ENCODE measurements around the gene MTRFR.

Gene MTRFR

GRCh38 chr12:123273166-123273565, 39.9 kb downstream of the MTRFR start:
- H3K27ac Mint-ChIP-seq, result no peak overlapping the region

GRCh38 chr12:123278101-123278627, 44.9 kb downstream of the MTRFR start:
- H3K27ac Mint-ChIP-seq, result peak overlapping the region; percentile 85
- H3K36me3 Mint-ChIP-seq (ENCODE audit: low read depth), result no peaks in the 10 kb centered on the region
- H3K9me3 Mint-ChIP-seq, result no peaks in the 10 kb centered on the region
- no peaks in the 10 kb centered on the region for H3K27me3 Mint-ChIP-seq (ENCODE audit: low read depth)
- peaks cover 8% of the 10 kb centered on the region for H3K4me1 Mint-ChIP-seq (ENCODE audit: low read depth)
- peak overlapping the region; percentile 2 for H3K4me3 Mint-ChIP-seq

More at GRCh38 chr12:123273166-123273565, 39.9 kb downstream of the MTRFR start:
- Mint-ChIP-seq H3K9me3 (no peaks in the 10 kb centered on the region), H3K36me3 (ENCODE audit: low read depth) (no peaks in the 10 kb centered on the region), H3K4me1 (ENCODE audit: low read depth) (peaks cover 20% of the 10 kb centered on the region), H3K27me3 (ENCODE audit: low read depth) (no peaks in the 10 kb centered on the region), H3K4me3 (peak overlapping the region; percentile 28)

GRCh38 chr12:123280971-123281370, 47.7 kb downstream of the MTRFR start:
- Mint-ChIP-seq H3K4me3 (no peak overlapping the region), H3K27ac (no peak overlapping the region), H3K9me3 (no peaks in the 10 kb centered on the region), H3K27me3 (ENCODE audit: low read depth) (no peaks in the 10 kb centered on the region), H3K36me3 (ENCODE audit: low read depth) (no peaks in the 10 kb centered on the region), H3K4me1 (ENCODE audit: low read depth) (peaks cover 6% of the 10 kb centered on the region)

GRCh38 chr12:123282111-123282510, 48.9 kb downstream of the MTRFR start:
- no peaks in the 10 kb centered on the region for H3K27me3 Mint-ChIP-seq (ENCODE audit: low read depth)
- no peaks in the 10 kb centered on the region for H3K36me3 Mint-ChIP-seq (ENCODE audit: low read depth)
- H3K4me3 Mint-ChIP-seq, result no peak overlapping the region
- H3K27ac Mint-ChIP-seq, result no peak overlapping the region
- peaks cover 6% of the 10 kb centered on the region for H3K4me1 Mint-ChIP-seq (ENCODE audit: low read depth)
- no peaks in the 10 kb centered on the region for H3K9me3 Mint-ChIP-seq

- Mint-ChIP-seq H3K27ac (no peak overlapping the region), H3K4me1 (ENCODE audit: low read depth) (peaks cover under 1% of the 10 kb centered on the region), H3K4me3 (no peak overlapping the region), H3K27me3 (ENCODE audit: low read depth) (no peaks in the 10 kb centered on the region), H3K9me3 (no peaks in the 10 kb centered on the region), H3K36me3 (ENCODE audit: low read depth) (no peaks in the 10 kb centered on the region)
Observed at GRCh38 chr12:123283461-123283860, 50.2 kb downstream of the MTRFR start.

GRCh38 chr12:123284669-123285068, 51.4 kb downstream of the MTRFR start:
- Mint-ChIP-seq H3K4me3 (no peak overlapping the region), H3K4me1 (ENCODE audit: low read depth) (no peaks in the 10 kb centered on the region), H3K9me3 (no peaks in the 10 kb centered on the region), H3K36me3 (ENCODE audit: low read depth) (no peaks in the 10 kb centered on the region), H3K27me3 (ENCODE audit: low read depth) (no peaks in the 10 kb centered on the region), H3K27ac (no peak overlapping the region)

GRCh38 chr12:123286652-123287373, 53.6 kb downstream of the MTRFR start:
- no peaks in the 10 kb centered on the region for H3K27me3 Mint-ChIP-seq (ENCODE audit: low read depth)
- H3K36me3 Mint-ChIP-seq (ENCODE audit: low read depth), result peaks cover 4% of the 10 kb centered on the region
- no peak overlapping the region for H3K27ac Mint-ChIP-seq
- H3K9me3 Mint-ChIP-seq, result no peaks in the 10 kb centered on the region
- no peak overlapping the region for H3K4me3 Mint-ChIP-seq
- no peaks in the 10 kb centered on the region for H3K4me1 Mint-ChIP-seq (ENCODE audit: low read depth)

- Mint-ChIP-seq H3K4me3 (no peak overlapping the region), H3K36me3 (ENCODE audit: low read depth) (peaks cover 9% of the 10 kb centered on the region), H3K9me3 (no peaks in the 10 kb centered on the region), H3K27me3 (ENCODE audit: low read depth) (no peaks in the 10 kb centered on the region), H3K27ac (no peak overlapping the region), H3K4me1 (ENCODE audit: low read depth) (no peaks in the 10 kb centered on the region)
Observed at GRCh38 chr12:123288751-123289346, 55.6 kb downstream of the MTRFR start.

GRCh38 chr12:123289911-123290310, 56.7 kb downstream of the MTRFR start:
- Mint-ChIP-seq H3K4me3 (no peak overlapping the region), H3K9me3 (no peaks in the 10 kb centered on the region), H3K36me3 (ENCODE audit: low read depth) (peaks cover 15% of the 10 kb centered on the region), H3K27ac (no peak overlapping the region), H3K27me3 (ENCODE audit: low read depth) (no peaks in the 10 kb centered on the region), H3K4me1 (ENCODE audit: low read depth) (no peaks in the 10 kb centered on the region)

- Mint-ChIP-seq H3K27ac (no peak overlapping the region), H3K9me3 (no peaks in the 10 kb centered on the region), H3K4me3 (no peak overlapping the region), H3K27me3 (ENCODE audit: low read depth) (no peaks in the 10 kb centered on the region), H3K4me1 (ENCODE audit: low read depth) (no peaks in the 10 kb centered on the region), H3K36me3 (ENCODE audit: low read depth) (peaks cover 32% of the 10 kb centered on the region)
Observed at GRCh38 chr12:123293178-123293760, 60.0 kb downstream of the MTRFR start.

- Mint-ChIP-seq H3K4me1 (ENCODE audit: low read depth) (no peaks in the 10 kb centered on the region), H3K36me3 (ENCODE audit: low read depth) (peaks cover 34% of the 10 kb centered on the region), H3K9me3 (no peaks in the 10 kb centered on the region), H3K27me3 (ENCODE audit: low read depth) (no peaks in the 10 kb centered on the region), H3K27ac (no peak overlapping the region), H3K4me3 (no peak overlapping the region)
Observed at GRCh38 chr12:123305136-123305535, 71.9 kb downstream of the MTRFR start.

- Mint-ChIP-seq H3K4me1 (ENCODE audit: low read depth) (no peaks in the 10 kb centered on the region), H3K27me3 (ENCODE audit: low read depth) (no peaks in the 10 kb centered on the region), H3K27ac (no peak overlapping the region), H3K4me3 (no peak overlapping the region), H3K36me3 (ENCODE audit: low read depth) (peaks cover 37% of the 10 kb centered on the region), H3K9me3 (no peaks in the 10 kb centered on the region)
Observed at GRCh38 chr12:123306200-123306599, 73.0 kb downstream of the MTRFR start.

Measured in T-helper 1 cell treated with Interleukin-12 subunit alpha and Interleukin-12 subunit beta and Interleukin-4 antibody, amounts not matched to agents 30 μg/mL and 1 μg/mL, for 36 hours (primary cell).